Karpas-422 (cell line): Measurements from ENCODE around the gene AMIGO3. TPM values are rescaled to one million over a fixed set of nuclear protein-coding genes. Genes with fewer than 3 reads are reported as not detected.
"Not testable (repeated sequence)": the region's sequence is repeated elsewhere in the genome, so short reads cannot be mapped to it uniquely, and the experiment has no call there.

Experiments
- DNase-seq: peaks from one replicate; pipeline ENCODE4 v3.0.0-alpha.2; 2015
- H2AFZ ChIP-seq: fragments of 200-600 bp; sonication (generic); 2 replicates; pipeline ENCODE4 v1.6.1; 2014; ENCODE audit warnings: antibody characterized with exemption, low read length, mixed read lengths
- H3K27ac ChIP-seq: fragments of 200-600 bp; sonication (generic); 2 replicates; pipeline ENCODE4 v1.5.1; 2014; ENCODE audit warnings: mild to moderate bottlenecking, low read length, moderate library complexity
- H3K27me3 ChIP-seq: fragments of 200-600 bp; sonication (generic); 2 replicates; pipeline ENCODE4 v1.6.1; 2014; ENCODE audit warnings: low read length, mixed read lengths
- H3K36me3 ChIP-seq: fragments of 200-600 bp; sonication (generic); 2 replicates; pipeline ENCODE4 v1.6.1; 2014; ENCODE audit warnings: low read length, mixed read lengths; ENCODE audit not compliant: insufficient read depth
- H3K4me1 ChIP-seq: fragments of 200-600 bp; sonication (generic); 2 replicates; pipeline ENCODE4 v1.6.1; 2014; ENCODE audit warnings: mild to moderate bottlenecking, low read length, mixed read lengths
- H3K4me2 ChIP-seq: fragments of 200-600 bp; sonication (generic); 2 replicates; pipeline ENCODE4 v1.6.1; 2014; ENCODE audit warnings: low read length, low read depth, mild to moderate bottlenecking; ENCODE audit not compliant: poor library complexity, severe bottlenecking
- H3K4me3 ChIP-seq: fragments of 200-600 bp; sonication (generic); 2 replicates; pipeline ENCODE4 v1.5.1; 2014; ENCODE audit warnings: mild to moderate bottlenecking, antibody characterized with exemption, low read length, mixed read lengths
- H3K79me2 ChIP-seq: fragments of 200-600 bp; sonication (generic); 2 replicates; pipeline ENCODE4 v1.6.1; 2014; ENCODE audit warnings: mild to moderate bottlenecking, low read length, mixed read lengths
- H3K9ac ChIP-seq: fragments of 200-600 bp; sonication (generic); 2 replicates; pipeline ENCODE4 v1.6.0; 2014; ENCODE audit warnings: low read length
- H3K9me2 ChIP-seq: fragments of 200-600 bp; sonication (generic), shearing (Covaris generic); replicated peaks from 2 replicates; pipeline ENCODE4 v1.6.0; 2014; ENCODE audit warnings: mild to moderate bottlenecking, low read length, moderate library complexity; ENCODE audit not compliant: insufficient read depth
- H3K9me3 ChIP-seq: fragments of 300-700, 200-600 bp; sonication (generic); 2 replicates; pipeline ENCODE4 v1.6.1; 2014; ENCODE audit warnings: low read length, mixed read lengths
- H4K20me1 ChIP-seq: fragments of 200-600 bp; sonication (generic); 2 replicates; pipeline ENCODE4 v1.6.1; 2014; ENCODE audit warnings: mild to moderate bottlenecking, antibody characterized with exemption, low read length, low read depth; ENCODE audit not compliant: insufficient read depth
- total RNA-seq: library from RNA; depleted of rRNA; stranded (reverse); fragments of >200 nt; shearing (Covaris generic); gene quantifications from 2 replicates; pipeline ENCODE4 v1.2.3, GENCODE V29; 2014; ENCODE audit warnings: low replicate concordance

The AMIGO3 gene
- total RNA-seq, 1 experiment from 2014 or later = not detected

DNA sequence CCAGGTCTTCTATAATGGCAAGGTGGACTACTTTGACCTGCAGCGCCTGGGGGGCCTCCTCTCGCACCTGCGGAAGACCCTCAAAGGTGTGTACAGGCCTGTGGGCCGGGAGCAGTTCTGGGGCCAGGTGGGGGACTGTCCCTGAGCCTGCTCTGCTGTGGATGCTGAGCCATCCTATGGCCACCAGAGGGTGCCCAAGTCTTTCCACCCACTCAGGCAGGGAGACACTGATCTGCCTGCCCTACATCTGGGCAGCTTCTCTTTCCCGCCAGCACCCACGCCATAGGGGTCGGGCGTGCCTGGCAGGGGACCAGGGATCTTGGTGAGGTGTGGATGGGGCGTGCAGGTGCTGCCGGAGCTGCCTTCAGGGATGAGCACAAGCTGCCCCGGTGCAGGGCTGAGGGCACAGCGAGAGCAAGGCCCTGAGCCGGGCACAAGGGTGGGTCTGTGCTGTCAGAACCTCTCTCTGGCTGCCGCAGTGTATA lies 16.0 kb downstream of the AMIGO3 start:
- H3K36me3 ChIP-seq = no peaks in the 10 kb centered on the region
- peak; percentile 87 for DNase-seq

DNA sequence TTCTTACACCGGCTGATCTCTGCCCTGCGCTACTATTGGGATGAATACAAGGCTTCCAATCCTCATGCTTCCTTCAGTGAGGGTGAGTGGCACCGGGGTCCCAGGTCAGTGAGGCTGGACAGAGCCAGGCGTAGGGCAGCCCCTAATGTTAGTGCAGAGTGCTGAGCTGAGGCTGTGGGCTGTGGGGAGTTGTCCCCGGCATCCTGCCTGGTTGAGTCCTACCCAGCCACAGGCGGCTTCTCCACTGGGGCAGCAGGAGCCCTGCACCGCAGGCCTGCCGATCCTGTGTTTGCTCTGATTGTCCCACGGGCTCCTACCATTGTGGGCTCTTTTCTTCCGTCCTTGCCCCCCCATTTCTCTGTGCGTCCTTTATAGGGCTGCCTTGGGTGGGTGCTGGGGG lies 16.8 kb downstream of the AMIGO3 start:
- H3K4me3 ChIP-seq = no peak overlapping the region
- no peaks in the 10 kb centered on the region for H3K79me2 ChIP-seq
- H3K4me2 ChIP-seq = no peak overlapping the region
- no peaks in the 10 kb centered on the region for H3K4me1 ChIP-seq
- no peaks in the 10 kb centered on the region for H3K9me3 ChIP-seq
- H4K20me1 ChIP-seq = no peaks in the 10 kb centered on the region
- no peaks in the 10 kb centered on the region for H3K9me2 ChIP-seq
- H3K27me3 ChIP-seq = no peaks in the 10 kb centered on the region
- DNase-seq = no peak
- H3K36me3 ChIP-seq = no peaks in the 10 kb centered on the region
- H2AFZ ChIP-seq = no peak overlapping the region
- no peak overlapping the region for H3K27ac ChIP-seq
- no peak overlapping the region for H3K9ac ChIP-seq

More for the DNA sequence above, 16.0 kb downstream of the AMIGO3 start:
- Histone ChIP-seq H2AFZ (no peak overlapping the region), H3K27ac (no peak overlapping the region), H3K9ac (no peak overlapping the region), H3K4me3 (no peak overlapping the region), H3K27me3 (no peaks in the 10 kb centered on the region), H3K79me2 (no peaks in the 10 kb centered on the region), H3K9me3 (no peaks in the 10 kb centered on the region), H3K4me2 (no peak overlapping the region), H4K20me1 (no peaks in the 10 kb centered on the region), H3K9me2 (no peaks in the 10 kb centered on the region), H3K4me1 (no peaks in the 10 kb centered on the region)

DNA sequence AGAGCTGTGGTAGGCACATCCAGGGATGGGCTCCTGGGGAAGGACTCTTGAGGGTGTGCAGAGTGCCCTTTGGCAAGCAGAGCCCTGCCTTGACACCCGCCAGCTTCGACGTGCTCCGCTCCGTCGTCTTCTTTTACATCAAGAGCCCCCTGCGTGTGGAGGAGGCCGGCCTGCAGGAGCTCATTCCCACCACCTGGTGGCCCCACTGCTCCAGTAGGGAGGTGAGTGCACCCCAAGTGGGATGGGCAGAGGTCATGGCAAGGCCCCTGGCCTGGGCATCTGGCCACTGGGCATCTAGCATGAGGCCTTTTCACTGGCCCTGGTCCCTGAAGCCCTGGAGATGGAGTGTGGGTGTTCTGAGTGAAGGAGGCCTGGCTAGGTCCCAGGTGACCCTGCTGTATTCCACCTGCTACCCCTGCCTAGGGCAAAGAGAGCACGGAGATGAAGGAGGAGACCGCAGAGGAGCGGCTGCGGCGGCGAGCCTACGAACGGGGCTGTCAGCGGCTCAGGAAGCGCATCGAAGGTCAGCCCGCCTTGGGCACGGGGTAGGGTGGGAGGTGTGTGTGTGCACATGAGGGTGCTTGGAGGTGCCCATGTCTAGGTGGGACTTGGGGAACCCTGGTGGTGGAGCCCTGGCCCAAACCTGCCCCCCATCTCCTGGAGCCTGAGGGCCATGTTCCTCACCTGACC lies 18.0 kb downstream of the AMIGO3 start:
- Histone ChIP-seq H3K4me2 (no peak overlapping the region), H3K9me2 (no peaks in the 10 kb centered on the region), H3K27ac (no peak overlapping the region), H3K27me3 (no peaks in the 10 kb centered on the region), H4K20me1 (no peaks in the 10 kb centered on the region), H3K4me1 (no peaks in the 10 kb centered on the region), H3K79me2 (no peaks in the 10 kb centered on the region), H3K36me3 (no peaks in the 10 kb centered on the region), H2AFZ (no peak overlapping the region), H3K4me3 (no peak overlapping the region), H3K9ac (no peak overlapping the region), H3K9me3 (no peaks in the 10 kb centered on the region)
- DNase-seq = peak; percentile 65

DNA sequence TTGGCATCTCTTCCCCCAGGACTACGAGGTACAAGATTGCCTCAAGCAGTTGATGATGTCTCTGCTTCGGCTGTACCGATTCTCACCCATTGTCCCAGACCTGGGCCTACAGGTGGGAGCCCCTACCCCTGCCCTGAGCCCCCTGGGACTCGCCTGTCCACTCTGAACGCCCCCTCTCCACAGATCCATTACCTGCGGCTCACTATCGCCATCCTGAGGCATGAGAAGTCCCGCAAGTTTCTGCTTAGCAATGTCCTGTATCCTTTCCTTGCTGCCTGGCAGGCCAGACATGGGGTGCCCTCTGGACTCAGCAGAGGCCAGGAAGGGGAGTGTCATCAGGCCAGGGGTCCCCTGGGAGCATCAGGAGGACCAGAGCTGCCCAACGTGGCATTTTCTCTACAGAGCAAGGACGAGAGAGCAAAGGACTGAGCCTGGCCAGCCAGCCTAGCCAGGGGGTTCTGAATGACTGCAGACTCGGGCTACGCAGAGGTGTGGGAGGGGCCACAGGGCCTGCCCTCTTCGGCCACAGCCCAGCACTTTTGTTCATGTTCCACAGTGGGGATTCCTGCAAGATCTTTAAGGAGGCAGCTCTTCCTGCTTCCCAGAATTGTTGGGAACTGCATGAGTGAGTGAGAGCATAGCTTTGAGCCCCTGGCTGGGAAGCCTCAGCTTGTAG lies 18.9 kb downstream of the AMIGO3 start:
- no peaks in the 10 kb centered on the region for H3K9me2 ChIP-seq
- no peaks in the 10 kb centered on the region for H3K4me1 ChIP-seq
- H2AFZ ChIP-seq = no peak overlapping the region
- H3K27me3 ChIP-seq = no peaks in the 10 kb centered on the region
- H3K9ac ChIP-seq = no peak overlapping the region
- DNase-seq = no peak
- no peaks in the 10 kb centered on the region for H3K79me2 ChIP-seq
- H3K4me2 ChIP-seq = no peak overlapping the region
- no peak overlapping the region for H3K4me3 ChIP-seq
- H4K20me1 ChIP-seq = no peaks in the 10 kb centered on the region
- H3K9me3 ChIP-seq = no peaks in the 10 kb centered on the region
- H3K27ac ChIP-seq = no peak overlapping the region
- H3K36me3 ChIP-seq = no peaks in the 10 kb centered on the region

DNA sequence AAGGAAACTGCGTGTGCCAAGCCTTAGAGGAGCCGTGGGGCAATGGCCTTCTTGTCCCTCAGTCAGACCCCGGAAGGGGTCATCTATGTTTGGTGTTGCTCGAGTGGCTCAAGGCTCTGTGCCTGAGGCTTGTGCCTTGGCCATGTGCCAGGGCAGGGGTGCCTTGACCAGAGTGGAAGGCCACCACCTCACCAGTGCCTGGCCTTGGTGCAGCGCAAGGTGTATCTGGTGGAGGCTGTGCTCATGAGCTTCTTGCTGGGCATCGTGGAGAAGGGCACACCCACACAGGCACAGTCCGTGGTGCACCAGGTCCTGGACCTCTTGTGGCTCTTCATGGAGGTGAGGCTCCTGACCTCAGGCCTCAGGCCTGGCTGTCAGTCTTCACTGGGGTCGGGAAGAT lies 19.5 kb downstream of the AMIGO3 start:
- Histone ChIP-seq H3K27me3 (no peaks in the 10 kb centered on the region), H3K4me2 (no peak overlapping the region), H3K27ac (no peak overlapping the region), H3K4me1 (no peaks in the 10 kb centered on the region), H3K79me2 (no peaks in the 10 kb centered on the region), H3K9me2 (no peaks in the 10 kb centered on the region), H3K4me3 (no peak overlapping the region), H4K20me1 (no peaks in the 10 kb centered on the region), H3K9me3 (no peaks in the 10 kb centered on the region), H3K9ac (no peak overlapping the region), H3K36me3 (no peaks in the 10 kb centered on the region), H2AFZ (no peak overlapping the region)
- DNase-seq = no peak

DNA sequence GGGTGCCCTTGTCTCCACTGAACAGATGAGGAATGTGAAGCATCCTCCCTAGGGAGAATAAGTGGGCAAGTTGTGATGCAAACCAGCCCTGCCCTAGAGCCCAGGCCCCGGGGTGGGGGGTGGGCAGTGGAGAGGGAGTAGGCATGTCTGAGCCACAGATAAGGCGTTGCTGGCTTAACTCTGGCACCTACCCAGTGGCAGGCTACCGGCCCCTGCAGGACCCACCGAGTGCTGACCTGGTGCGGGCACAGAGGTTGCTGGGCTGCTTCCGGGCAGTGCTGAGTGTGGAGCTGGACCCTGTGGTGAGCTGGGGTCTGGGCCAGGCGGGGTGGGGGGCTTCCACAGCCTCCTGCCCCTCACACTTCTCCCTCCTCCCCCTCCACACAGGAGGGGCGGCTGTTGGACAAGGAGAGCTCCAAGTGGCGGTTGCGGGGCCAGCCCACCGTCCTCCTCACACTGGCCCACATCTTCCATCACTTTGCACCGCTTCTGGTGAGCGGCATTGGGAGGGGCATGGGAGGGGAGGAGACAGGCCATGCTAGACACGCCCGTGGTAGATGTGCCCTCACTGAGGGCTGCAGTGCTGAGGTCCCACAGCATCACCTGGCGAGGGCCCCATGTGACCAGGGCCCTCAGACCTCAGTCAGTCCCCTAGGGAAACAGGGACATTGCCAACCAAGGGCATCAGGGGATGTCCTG lies 20.1 kb downstream of the AMIGO3 start:
- no peaks in the 10 kb centered on the region for H3K36me3 ChIP-seq
- H3K4me2 ChIP-seq = no peak overlapping the region
- H3K4me1 ChIP-seq = no peaks in the 10 kb centered on the region
- no peaks in the 10 kb centered on the region for H3K9me3 ChIP-seq
- no peak overlapping the region for H3K27ac ChIP-seq
- H3K9ac ChIP-seq = no peak overlapping the region
- no peak overlapping the region for H3K4me3 ChIP-seq
- H2AFZ ChIP-seq = no peak overlapping the region
- H3K27me3 ChIP-seq = no peaks in the 10 kb centered on the region
- H3K9me2 ChIP-seq = no peaks in the 10 kb centered on the region
- DNase-seq = no peak
- H4K20me1 ChIP-seq = no peaks in the 10 kb centered on the region
- H3K79me2 ChIP-seq = peaks cover 2% of the 10 kb centered on the region

DNA sequence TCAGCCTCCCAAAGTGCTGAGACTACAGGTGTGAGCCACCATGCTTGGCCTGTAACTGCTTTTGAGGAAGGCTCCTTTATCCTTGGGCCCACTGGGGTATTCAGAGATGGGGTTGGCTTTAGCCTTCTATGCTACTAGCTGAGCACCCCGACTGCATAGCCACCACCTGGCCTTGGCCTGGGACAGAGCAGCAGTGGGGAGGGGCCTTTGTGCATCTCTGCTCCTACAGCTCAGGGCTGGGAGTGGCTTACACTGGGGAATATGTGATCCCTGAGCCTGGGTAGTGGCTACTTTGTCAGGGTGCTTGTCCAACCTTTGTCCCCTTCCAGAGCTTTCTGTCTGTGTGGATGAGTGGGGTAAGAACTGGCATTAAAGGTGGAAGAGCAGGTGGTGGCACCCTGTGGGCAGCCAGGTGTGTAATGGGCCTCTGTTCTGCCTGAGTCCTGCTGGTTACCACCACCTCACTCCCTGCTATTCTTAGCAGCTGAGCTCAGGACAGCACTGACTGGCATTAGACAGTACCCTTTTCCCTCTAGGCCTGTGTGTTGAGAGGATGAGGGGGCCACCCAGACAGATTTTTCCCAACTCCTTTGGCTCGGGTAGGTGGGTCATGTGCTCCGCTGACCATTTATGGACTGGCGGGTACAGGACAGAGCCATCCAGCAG lies 24.0 kb downstream of the AMIGO3 start:
- not testable (repeated sequence) for H3K9me2 ChIP-seq, H3K4me2 ChIP-seq, H3K27ac ChIP-seq, H3K27me3 ChIP-seq, H3K36me3 ChIP-seq, H2AFZ ChIP-seq, DNase-seq, H3K9me3 ChIP-seq, H3K9ac ChIP-seq, H4K20me1 ChIP-seq, H3K4me1 ChIP-seq, H3K4me3 ChIP-seq
- peaks cover 29% of the 10 kb centered on the region for H3K79me2 ChIP-seq
